Muscle of leg (tissue), 11 donors: ENCODE results near the gene ARHGEF3. TPM values are rescaled to one million over a fixed set of nuclear protein-coding genes. Genes with fewer than 3 reads are reported as not detected.

ENCODE experiments used
- DNase-seq: peaks from one replicate; pipeline ENCODE4 v3.0.0; 2013
- H3K27ac ChIP-seq: one replicate; pipeline ENCODE4 v1.5.1; 2013; ENCODE audit warnings: mild to moderate bottlenecking, low read length, control low read depth
- H3K27me3 ChIP-seq: one replicate; pipeline ENCODE4 v1.6.1; 2013; ENCODE audit warnings: low read length; ENCODE audit not compliant: control insufficient read depth, insufficient read depth
- H3K36me3 ChIP-seq: one replicate; pipeline ENCODE4 v1.6.1; 2013; ENCODE audit warnings: low read length; ENCODE audit not compliant: control insufficient read depth, insufficient read depth
- H3K4me1 ChIP-seq: one replicate; pipeline ENCODE4 v1.6.1; 2013; ENCODE audit warnings: low read length; ENCODE audit not compliant: control insufficient read depth, insufficient read depth
- H3K4me3 ChIP-seq: one replicate; pipeline ENCODE4 v1.5.1; 2013; ENCODE audit warnings: low read length, control low read depth
- H3K9me3 ChIP-seq: replicated peaks from 2 replicates; pipeline ENCODE4 v1.6.1; 2013; ENCODE audit warnings: low read depth, low read length; ENCODE audit not compliant: control insufficient read depth
- WGBS: methylation state at CpG from one replicate; pipeline ENCODE4 v1.1.5; 2013; ENCODE audit warnings: missing lambda C conversion rate; ENCODE audit not compliant: insufficient coverage; 5-methylcytosine and 5-hydroxymethylcytosine counted together
- polyA plus RNA-seq, 8 donors: library from polyadenylated mRNA; unstranded; fragments of 120-200 nt; gene quantifications; one replicate each; pipeline versions ENCODE4 v1.2.1 to v1.2.3, GENCODE V29; 2013; ENCODE audit warnings: inconsistent platforms in 1 of 8, low replicate concordance in 1 of 8; ENCODE audit not compliant: insufficient read length in 8 of 8, insufficient read depth in 1 of 8
- total RNA-seq: library from RNA; stranded (reverse); fragments of 120-200 nt; gene quantifications from one replicate; pipeline ENCODE4 v1.2.4, GENCODE V29; 2013

The ARHGEF3 gene
- total and polyA plus RNA-seq, 9 donors, result 21.9 to 31.8 (median 25.6) TPM

DNA sequence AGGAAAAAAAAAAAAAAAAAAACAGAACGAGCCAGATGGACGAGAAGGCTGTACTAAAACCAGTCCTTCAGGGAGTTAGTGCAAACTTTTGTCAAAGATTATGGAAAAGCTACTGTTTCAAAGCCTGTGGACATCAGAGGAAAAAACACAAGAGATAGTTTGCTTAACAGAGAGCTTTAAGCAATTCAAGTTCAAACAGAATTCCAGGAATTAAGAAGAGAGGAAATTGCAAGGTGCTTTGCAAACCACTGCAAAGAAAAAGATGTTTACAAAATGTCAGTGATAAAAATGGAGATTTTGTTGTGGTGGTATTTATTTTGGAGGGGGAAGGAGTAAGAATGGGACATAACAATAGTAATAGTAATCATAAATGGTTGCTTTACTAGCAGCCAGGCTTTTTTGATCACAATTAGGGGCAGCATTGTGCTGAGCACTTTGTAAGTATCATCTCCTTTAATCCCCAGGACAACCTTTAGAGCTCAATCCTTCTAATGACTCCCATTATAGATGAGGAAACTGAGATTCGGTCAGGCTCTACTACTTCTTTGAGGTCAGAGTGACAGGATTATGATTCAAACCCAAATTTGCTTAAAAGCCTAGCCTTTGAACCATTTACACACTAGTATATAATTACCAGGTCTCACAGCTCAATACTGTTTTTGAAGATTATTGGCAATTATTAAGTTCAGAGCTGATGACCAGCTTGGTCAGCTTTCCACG lies 22.4 kb upstream of the ARHGEF3 start:
- Histone ChIP-seq H3K9me3 (no peaks in the 10 kb centered on the region), H3K4me1 (peaks cover under 1% of the 10 kb centered on the region), H3K27me3 (no peaks in the 10 kb centered on the region), H3K36me3 (no peaks in the 10 kb centered on the region), H3K27ac (no peak overlapping the region), H3K4me3 (no peak overlapping the region)
- peak; percentile 38 for DNase-seq
- WGBS, result 17% methylated on average over 1 of the region's 4 CpGs

DNA sequence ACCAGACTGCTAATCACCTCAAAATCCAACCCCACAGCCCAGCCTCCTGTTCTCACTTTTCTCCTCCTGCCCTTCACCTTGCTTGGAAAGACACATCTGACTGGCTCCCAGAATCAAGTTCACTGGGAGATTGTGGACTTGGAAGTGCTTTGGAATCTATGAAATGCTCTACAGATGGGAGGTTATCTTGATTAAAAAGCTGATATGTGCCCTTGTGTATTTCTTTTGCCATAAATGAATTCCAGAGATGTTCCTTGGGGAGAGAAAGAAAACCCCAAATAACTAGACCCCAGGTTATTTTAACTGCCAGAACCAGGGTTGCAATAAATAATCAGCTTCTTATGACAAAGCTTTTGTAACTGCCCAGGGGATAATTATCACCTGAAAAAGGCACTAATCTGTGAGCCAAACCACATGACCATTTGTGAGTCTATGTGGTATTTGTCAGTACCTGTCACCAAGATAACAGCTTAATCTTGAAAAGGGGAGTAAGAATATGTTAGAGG lies 21.7 kb upstream of the ARHGEF3 start:
- Histone ChIP-seq H3K4me1 (no peaks in the 10 kb centered on the region), H3K4me3 (no peak overlapping the region), H3K27ac (no peak overlapping the region), H3K9me3 (no peaks in the 10 kb centered on the region), H3K27me3 (no peaks in the 10 kb centered on the region), H3K36me3 (no peaks in the 10 kb centered on the region)
- DNase-seq, result no peak

- Histone ChIP-seq H3K4me3 (no peak overlapping the region), H3K36me3 (no peaks in the 10 kb centered on the region), H3K27me3 (no peaks in the 10 kb centered on the region), H3K4me1 (no peaks in the 10 kb centered on the region), H3K9me3 (no peaks in the 10 kb centered on the region), H3K27ac (no peak overlapping the region)
- WGBS, result 92% methylated on average over 2 of the region's 7 CpGs
- DNase-seq, result no peak
Observed at GRCh38 chr3:56822501-56822900, 20.8 kb upstream of the ARHGEF3 start.

DNA sequence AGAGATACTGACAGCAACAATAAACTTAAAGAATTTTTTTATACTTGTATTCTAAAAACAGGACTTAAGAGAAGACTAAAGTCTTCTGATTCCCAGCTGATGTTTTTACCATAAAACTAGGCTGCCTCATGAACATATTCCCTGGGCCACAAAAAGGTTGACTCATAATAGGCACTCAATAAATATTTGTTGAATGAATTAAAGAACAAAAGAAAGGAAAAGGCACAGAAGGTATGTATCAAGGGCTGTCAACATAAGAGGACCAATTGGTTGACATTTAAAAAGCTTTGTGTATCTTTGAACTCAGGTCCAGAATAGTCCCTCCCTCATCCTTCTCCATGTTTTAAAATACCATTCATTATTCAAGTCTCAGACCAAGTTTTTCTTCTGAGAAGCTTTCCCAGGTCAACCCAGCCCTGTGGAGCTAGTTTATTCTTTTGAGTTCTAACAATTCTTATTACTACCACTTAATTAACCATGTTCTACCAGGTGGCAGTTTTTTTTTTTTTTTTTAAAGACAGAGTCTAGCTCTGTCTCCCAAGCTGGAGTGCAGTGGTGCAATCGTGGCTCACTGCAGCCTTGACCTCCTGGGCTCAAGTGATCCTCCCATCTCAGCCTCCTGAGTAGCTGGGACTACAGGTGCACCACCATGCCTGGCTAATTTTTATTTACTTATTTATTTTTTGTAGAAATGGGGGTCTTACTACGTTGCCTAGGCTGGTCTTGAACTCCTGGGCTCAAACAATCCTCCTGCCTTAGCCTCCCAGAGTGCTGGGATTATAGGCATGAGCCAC lies 17.5 kb upstream of the ARHGEF3 start:
- no peaks in the 10 kb centered on the region for H3K36me3 ChIP-seq
- no peak overlapping the region for H3K4me3 ChIP-seq
- WGBS, result no CpG with 5 or more reads among the region's 2 CpGs
- H3K9me3 ChIP-seq, result no peaks in the 10 kb centered on the region
- DNase-seq, result no peak
- H3K4me1 ChIP-seq, result no peaks in the 10 kb centered on the region
- no peaks in the 10 kb centered on the region for H3K27me3 ChIP-seq
- H3K27ac ChIP-seq, result no peak overlapping the region

DNA sequence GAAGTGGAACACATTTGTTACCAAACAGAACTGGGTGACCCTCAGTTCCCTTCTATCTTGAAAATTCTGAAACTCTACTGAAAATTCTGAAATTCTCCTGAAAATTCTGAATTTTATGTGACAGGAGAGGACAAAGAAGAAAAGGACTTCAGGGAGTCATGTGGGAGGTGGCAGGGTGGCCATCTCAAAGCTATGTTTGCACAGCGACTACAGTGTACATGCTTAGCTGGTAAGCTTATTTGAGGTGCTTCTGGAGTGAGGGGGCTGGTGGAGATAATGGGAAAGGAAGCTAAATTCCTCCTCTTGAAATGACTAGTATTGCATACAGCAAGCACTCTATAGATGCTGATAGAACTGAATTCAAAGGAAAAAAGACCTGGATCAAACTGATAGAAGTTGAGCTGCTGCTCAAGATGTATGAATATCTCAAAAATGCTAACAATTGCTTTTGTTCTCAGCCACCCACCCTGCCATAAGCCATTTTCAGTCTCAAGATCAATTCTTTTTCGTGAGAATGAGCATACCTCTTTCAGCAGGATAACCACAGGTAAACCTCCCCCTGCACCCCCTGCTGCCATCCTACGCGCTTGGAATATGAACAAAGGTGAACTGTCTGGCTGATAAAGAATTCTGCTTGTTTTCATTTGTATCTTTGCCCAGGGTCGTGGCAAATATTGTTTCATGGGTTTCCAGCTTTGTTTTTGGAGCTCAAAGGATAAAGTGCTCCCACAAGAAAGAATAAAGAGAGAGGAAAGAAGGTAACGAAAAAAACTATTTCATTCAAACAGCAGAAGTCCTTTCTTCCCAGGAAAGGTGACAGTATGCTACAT lies 16.6 kb upstream of the ARHGEF3 start:
- 81% methylated on average over 2 of the region's 6 CpGs for WGBS

DNA sequence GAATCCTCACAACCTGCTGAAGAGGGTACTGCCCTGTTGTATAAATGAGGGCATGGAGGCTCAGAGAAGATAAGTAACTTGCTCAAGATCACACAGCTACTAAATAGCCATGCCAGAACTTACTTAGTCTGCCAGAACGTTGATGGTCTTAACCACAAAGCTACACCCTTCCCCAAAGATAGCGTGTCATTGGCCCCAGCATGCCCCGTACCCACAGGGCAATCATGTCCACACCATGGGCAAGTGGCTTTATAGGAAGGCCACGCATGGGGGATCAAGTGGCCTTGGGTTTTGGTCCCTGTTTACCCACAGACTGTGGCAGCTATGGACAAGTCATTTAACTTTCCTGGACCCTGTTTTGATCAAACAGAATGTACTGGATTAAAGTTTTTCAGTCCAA lies 15.9 kb upstream of the ARHGEF3 start:
- Histone ChIP-seq H3K27ac (no peak overlapping the region), H3K27me3 (no peaks in the 10 kb centered on the region), H3K36me3 (no peaks in the 10 kb centered on the region), H3K9me3 (no peaks in the 10 kb centered on the region), H3K4me3 (no peak overlapping the region), H3K4me1 (peaks cover 2% of the 10 kb centered on the region)
- WGBS, result 72% methylated on average over 2 of the region's 4 CpGs
- DNase-seq, result no peak

More for the DNA sequence above, 16.6 kb upstream of the ARHGEF3 start:
- H3K4me1 ChIP-seq, result peaks cover 2% of the 10 kb centered on the region
- no peaks in the 10 kb centered on the region for H3K9me3 ChIP-seq
- DNase-seq, result no peak
- H3K36me3 ChIP-seq, result no peaks in the 10 kb centered on the region
- no peak overlapping the region for H3K27ac ChIP-seq
- H3K4me3 ChIP-seq, result no peak overlapping the region
- no peaks in the 10 kb centered on the region for H3K27me3 ChIP-seq

DNA sequence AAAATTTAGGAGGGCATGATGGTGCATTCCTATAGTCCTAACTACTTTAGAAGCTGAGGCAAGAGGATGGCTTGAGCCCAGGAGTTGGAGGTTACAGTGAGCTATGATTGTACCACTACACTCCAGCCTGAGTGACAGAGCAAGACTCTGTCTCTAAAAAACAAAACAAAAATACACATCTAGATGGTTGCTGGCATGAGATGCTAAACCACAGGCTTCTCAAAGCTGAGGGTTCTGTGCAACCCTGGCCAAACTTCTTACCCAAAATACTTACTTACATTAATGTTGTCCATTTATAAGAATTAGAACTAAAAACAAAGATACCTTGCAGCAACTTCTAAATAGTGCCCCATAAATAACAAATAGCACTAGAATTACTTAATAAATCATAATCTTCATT lies 14.3 kb upstream of the ARHGEF3 start:
- DNase-seq, result no peak
- no peak overlapping the region for H3K27ac ChIP-seq

DNA sequence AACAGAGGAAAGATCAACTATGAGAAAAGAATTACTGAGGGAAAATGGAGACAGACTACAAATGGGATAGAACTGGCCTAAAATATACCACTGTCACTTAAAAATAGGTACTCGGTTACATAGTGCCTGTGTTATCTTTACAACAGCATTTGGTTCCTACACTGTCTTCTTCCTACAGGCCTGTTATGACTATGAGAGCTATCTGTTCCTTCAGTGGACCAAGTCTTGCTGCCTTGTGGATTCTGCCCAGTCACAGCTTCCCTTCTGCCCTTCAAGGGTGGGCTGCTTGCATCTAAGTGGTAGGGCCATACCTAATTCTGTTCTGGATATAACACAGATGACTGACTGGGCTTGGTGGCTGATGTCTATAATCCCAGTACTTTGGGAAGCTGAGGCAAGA lies 13.8 kb upstream of the ARHGEF3 start:
- H3K9me3 ChIP-seq, result no peaks in the 10 kb centered on the region

More for the DNA sequence above, 14.3 kb upstream of the ARHGEF3 start:
- H3K4me3 ChIP-seq, result no peak overlapping the region
- H3K27me3 ChIP-seq, result no peaks in the 10 kb centered on the region
- H3K4me1 ChIP-seq, result peaks cover 9% of the 10 kb centered on the region
- no peaks in the 10 kb centered on the region for H3K36me3 ChIP-seq
- no peaks in the 10 kb centered on the region for H3K9me3 ChIP-seq

DNA sequence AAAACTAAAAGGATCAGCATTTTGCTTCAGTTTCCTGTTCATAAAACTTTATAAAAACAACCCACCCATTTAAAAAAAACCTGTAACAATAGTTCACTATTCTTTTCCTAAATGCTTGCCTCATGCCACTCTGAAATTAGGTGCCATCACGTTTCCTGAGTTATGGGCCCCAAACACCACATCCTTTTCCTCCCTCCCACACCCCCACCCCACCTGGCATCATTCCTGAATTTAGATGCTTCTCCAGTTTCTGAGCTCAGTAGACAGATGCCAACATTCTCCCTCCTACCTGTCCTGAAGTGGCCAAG lies 11.9 kb upstream of the ARHGEF3 start:
- H3K4me3 ChIP-seq, result no peak overlapping the region
- no peaks in the 10 kb centered on the region for H3K36me3 ChIP-seq
- H3K27me3 ChIP-seq, result no peaks in the 10 kb centered on the region
- no peak for DNase-seq
- peaks cover 11% of the 10 kb centered on the region for H3K4me1 ChIP-seq
- H3K9me3 ChIP-seq, result no peaks in the 10 kb centered on the region
- no peak overlapping the region for H3K27ac ChIP-seq
- WGBS, result 10% methylated on average over 1 of the region's 1 CpG

More for the DNA sequence above, 13.8 kb upstream of the ARHGEF3 start:
- Histone ChIP-seq H3K27ac (no peak overlapping the region), H3K36me3 (no peaks in the 10 kb centered on the region), H3K4me1 (peaks cover 11% of the 10 kb centered on the region), H3K27me3 (no peaks in the 10 kb centered on the region), H3K4me3 (no peak overlapping the region)
- no CpG with 5 or more reads among the region's 1 CpG for WGBS
- DNase-seq, result no peak
